Measurements from ENCODE around the gene OR10J5. TPM values are rescaled to one million over a fixed set of nuclear protein-coding genes. Genes with fewer than 3 reads are reported as not detected.

Gene OR10J5
- total RNA-seq, 1 experiment from 2014 or later: not detected

GRCh38 chr1:159508951-159509350 is 26.9 kb downstream of the OR10J5 start:
- in situ Hi-C loops (cut with HindIII; ENCODE audit: low pct_unique_long_range_greater_than_20kb, low sequenced_read_pairs): no loop called here
- Histone ChIP-seq H3K27me3 (ENCODE audit: control insufficient read depth, insufficient read depth, low read length) (no peaks in the 10 kb centered on the region), H3K4me1 (ENCODE audit: control insufficient read depth, insufficient read depth, low read length) (no peaks in the 10 kb centered on the region), H3K9me3 (ENCODE audit: control insufficient read depth, insufficient read depth, low read depth, low read length) (no peaks in the 10 kb centered on the region), H3K36me3 (ENCODE audit: control insufficient read depth, insufficient read depth, low read length) (no peaks in the 10 kb centered on the region), H3K4me3 (ENCODE audit: low read depth in 2 of 2, low read length in 2 of 2) (no peak overlapping the region), H3K27ac (ENCODE audit: low read length) (no peak overlapping the region)
- TF ChIP-seq SIN3A (IDR thresholded peaks at IDR 0.05; ENCODE audit: borderline replicate concordance, insufficient read depth, low read depth, low read length) (no peak), POLR2AphosphoS5 (IDR thresholded peaks at IDR 0.05; ENCODE audit: low read depth, low read length) (no peak), TCF7L2 (IDR thresholded peaks at IDR 0.05; ENCODE audit: low read depth, low read length) (no peak), CTCF (IDR thresholded peaks at IDR 0.05) (no peak)
- TF ChIP-seq, protein P1, sequence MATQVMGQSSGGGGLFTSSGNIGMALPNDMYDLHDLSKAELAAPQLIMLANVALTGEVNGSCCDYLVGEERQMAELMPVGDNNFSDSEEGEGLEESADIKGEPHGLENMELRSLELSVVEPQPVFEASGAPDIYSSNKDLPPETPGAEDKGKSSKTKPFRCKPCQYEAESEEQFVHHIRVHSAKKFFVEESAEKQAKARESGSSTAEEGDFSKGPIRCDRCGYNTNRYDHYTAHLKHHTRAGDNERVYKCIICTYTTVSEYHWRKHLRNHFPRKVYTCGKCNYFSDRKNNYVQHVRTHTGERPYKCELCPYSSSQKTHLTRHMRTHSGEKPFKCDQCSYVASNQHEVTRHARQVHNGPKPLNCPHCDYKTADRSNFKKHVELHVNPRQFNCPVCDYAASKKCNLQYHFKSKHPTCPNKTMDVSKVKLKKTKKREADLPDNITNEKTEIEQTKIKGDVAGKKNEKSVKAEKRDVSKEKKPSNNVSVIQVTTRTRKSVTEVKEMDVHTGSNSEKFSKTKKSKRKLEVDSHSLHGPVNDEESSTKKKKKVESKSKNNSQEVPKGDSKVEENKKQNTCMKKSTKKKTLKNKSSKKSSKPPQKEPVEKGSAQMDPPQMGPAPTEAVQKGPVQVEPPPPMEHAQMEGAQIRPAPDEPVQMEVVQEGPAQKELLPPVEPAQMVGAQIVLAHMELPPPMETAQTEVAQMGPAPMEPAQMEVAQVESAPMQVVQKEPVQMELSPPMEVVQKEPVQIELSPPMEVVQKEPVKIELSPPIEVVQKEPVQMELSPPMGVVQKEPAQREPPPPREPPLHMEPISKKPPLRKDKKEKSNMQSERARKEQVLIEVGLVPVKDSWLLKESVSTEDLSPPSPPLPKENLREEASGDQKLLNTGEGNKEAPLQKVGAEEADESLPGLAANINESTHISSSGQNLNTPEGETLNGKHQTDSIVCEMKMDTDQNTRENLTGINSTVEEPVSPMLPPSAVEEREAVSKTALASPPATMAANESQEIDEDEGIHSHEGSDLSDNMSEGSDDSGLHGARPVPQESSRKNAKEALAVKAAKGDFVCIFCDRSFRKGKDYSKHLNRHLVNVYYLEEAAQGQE (IDR thresholded peaks at IDR 0.05; ENCODE audit: insufficient read depth in 1 of 2, low read depth in 2 of 2, low read length in 1 of 2): no peak
- POLR2A ChIA-PET: no interaction called here
- CTCF ChIA-PET: no interaction called here
- no TSS peak for BruUV-seq (replicated peaks)
- ATAC-seq (no peak), DNase-seq (ENCODE audit: low read depth, low spot score) (no peak)
- intact Hi-C loops (cut with micrococcal nuclease; ENCODE audit: unreplicated experiment): no loop called here

GRCh38 chr1:159505676-159506075 is 30.1 kb downstream of the OR10J5 start:
- POLR2A ChIA-PET: no interaction called here

More at GRCh38 chr1:159505676-159506075, 30.1 kb downstream of the OR10J5 start:
- no TSS peak for BruUV-seq (replicated peaks)
- Histone ChIP-seq H3K4me3 (ENCODE audit: low read depth in 2 of 2, low read length in 2 of 2) (no peak overlapping the region), H3K27ac (ENCODE audit: low read length) (no peak overlapping the region), H3K9me3 (ENCODE audit: control insufficient read depth, insufficient read depth, low read depth, low read length) (no peaks in the 10 kb centered on the region), H3K36me3 (ENCODE audit: control insufficient read depth, insufficient read depth, low read length) (no peaks in the 10 kb centered on the region), H3K4me1 (ENCODE audit: control insufficient read depth, insufficient read depth, low read length) (no peaks in the 10 kb centered on the region), H3K27me3 (ENCODE audit: control insufficient read depth, insufficient read depth, low read length) (no peaks in the 10 kb centered on the region)
- DNase-seq (ENCODE audit: low read depth, low spot score): no peak
- no peak for TF ChIP-seq TCF7L2 (IDR thresholded peaks at IDR 0.05; ENCODE audit: low read depth, low read length)
- TF ChIP-seq CTCF (IDR thresholded peaks at IDR 0.05): no peak
- in situ Hi-C loops (cut with HindIII; ENCODE audit: low pct_unique_long_range_greater_than_20kb, low sequenced_read_pairs) (no loop called here), intact Hi-C loops (cut with micrococcal nuclease; ENCODE audit: unreplicated experiment) (no loop called here)
- CTCF ChIA-PET: no interaction called here
- ATAC-seq: no peak
